Activated CD8-positive, alpha-beta memory T cell treated with anti-CD3 and anti-CD28 coated beads, Interleukin-2, amount 50 U/mL, for 1 hour (primary cell): ENCODE measurements around the gene SIKE1.
"Not testable (repeated sequence)": the region's sequence is repeated elsewhere in the genome, so short reads cannot be mapped to it uniquely, and the experiment has no call there.

Source experiments
- DNase-seq: peaks from one replicate; pipeline ENCODE4 v3.0.0-alpha.2; 2020; ENCODE audit errors: extremely low read depth

Gene SIKE1

DNA sequence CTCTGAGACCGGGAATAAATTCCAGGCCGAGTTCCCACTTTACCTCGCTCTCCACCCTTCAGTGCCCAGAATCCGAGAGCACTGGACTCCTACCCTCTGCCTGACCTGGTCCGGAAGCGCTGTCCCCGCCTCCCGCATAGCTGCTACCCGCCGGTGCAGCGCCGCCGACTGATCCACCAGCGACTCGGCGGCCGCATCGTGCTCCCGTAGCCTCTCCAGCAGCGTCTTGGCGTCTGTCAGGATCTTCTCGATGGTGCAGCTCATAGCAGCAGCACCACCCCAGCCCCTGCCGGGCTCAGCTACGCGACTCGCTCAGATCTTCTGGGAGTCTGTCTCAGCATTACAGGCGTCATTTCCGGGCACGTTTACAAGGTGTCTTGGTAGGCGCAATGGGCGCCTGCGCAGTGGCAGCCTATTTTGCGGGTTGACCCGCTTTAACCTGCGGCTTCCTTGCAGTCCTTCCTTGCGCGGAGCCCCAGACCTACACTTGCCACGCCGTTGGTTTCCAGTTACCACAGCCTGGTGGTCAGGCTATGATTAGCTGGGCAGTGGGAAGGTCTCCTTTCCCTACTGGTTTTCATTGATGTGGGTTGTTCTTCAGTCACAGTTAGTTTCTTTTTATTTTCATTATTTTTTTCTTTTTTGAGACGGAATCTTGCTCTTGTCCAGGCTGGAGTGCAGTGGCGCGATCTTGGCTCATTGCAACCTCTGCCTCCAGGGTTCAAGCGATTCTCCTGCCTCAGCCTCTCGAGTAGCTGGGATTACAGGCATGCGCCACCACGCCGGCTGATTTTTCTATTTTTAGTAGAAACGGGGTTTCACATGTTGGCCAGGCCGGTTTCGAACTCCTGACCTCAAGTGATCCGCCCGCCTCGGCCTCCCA is at the start of gene SIKE1:
Gene SIKE1 (minus strand): TSS at position 342 of the 883 bp plus-strand sequence. CDS start 78 bp downstream, at position 264.
- DNase-seq: peak; percentile 93

DNA sequence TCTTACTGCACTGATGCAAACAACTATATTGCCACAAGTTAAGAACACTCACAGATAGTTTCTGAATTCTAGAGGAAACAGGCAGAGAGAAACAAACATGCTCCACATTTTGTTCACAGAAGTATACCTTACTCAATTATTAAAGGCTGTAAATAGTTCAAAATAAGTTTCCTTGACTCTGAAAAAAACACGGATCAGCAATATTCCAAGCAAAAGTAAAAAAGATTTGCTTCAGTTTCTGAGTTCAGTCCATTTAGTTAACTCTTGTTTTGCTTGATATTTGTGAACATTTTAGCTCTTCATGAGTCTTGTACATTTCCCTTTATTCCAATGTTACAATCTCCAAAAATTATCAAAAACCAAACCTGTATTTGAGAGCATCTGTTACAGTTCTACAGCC is 49.6 kb upstream of the SIKE1 start:
- DNase-seq: not testable (repeated sequence)

DNA sequence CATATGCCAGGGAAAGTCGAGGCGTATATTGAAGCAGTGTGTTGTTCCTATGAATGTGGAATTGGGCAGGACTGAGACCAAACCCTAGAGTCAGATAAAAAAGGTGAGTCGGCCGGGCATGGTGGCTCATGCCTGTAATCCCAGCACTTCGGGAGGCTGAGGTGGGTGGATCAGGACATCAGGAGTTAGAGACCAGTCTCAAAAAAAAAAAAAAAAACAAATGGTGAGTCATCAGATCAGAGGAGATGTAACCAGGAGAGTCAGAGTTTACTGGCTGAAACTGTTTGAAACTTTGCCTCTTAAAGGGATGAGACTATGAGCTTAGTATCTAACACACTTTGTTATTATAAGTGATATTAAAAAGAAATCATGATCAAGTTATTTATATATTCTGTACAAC is 47.8 kb upstream of the SIKE1 start:
- DNase-seq: no peak

DNA sequence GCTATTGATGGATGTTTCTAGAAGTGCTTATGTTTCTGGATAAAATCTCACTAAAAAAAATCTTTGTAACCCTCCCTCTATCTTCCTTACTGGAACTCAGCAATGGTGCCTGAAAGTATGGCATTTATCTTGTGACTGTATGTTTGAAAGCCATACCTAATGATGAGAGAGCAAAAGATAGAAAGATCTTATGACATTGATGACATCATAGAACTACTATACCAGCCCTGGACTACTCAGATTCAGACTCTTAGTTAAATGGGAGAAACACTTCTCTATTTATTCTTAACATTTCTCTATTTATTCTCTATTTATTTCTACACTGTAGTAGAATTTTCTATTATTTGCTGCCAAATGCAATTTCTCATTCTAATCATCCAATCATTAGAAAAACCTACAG is 41.5 kb upstream of the SIKE1 start:
- DNase-seq: no peak

DNA sequence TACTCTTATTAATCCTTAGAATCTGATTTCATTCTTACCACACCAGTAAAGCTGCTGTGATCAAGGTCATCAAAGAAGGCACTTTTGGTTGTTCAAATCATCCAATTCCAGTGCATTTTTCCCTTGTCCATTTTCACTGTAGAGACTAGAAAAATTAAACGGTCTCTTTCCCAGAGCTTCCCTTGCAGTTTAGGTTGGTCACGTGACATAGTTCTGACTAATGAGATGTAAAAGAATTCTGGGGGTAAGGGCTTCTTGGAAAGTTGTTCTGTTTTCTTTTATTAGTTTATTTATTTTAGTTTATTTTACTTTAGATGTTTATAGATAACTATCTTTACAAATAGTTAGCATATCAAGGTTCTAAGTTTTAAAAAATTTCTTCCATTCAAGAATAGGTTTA is 39.9 kb upstream of the SIKE1 start:
- no peak for DNase-seq

DNA sequence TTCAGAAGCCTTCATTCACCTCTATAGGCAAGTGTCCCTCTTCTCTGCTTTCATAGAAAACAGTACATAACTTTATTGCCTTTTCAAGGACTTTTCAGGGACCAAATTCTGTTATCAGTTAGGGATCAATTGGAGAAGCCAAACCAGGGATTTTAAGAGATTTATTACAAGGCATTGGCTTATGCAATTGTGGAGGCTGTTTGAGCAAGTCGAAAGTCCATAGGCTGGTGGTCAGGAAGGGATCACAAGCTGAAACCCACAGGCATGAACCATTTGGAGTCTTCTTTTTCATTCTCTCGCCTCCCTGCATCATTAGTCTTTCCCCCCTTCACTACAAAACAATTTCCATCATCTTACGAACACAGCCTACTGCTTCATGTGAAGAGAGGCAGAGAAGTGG is 39.4 kb upstream of the SIKE1 start:
- DNase-seq: no peak

DNA sequence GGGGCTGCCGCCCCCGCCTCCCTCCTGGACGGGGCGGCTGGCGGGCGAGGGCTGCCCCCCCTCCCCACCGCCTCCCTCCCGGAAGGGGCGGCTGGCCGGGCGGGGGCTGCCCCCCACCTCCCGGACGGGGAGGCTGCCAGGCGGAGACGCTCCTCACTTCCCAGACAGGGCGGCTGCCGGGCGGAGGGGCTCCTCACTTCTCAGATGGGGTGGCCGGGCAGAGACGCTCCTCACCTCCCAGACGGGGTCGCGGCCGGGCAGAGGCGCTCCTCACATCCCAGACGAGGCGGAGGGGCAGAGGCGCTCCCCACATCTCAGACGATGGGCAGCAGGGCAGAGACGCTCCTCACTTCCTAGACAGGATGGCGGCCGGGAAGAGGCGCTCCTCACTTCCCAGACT is 24.0 kb upstream of the SIKE1 start:
- DNase-seq: not testable (repeated sequence)

DNA sequence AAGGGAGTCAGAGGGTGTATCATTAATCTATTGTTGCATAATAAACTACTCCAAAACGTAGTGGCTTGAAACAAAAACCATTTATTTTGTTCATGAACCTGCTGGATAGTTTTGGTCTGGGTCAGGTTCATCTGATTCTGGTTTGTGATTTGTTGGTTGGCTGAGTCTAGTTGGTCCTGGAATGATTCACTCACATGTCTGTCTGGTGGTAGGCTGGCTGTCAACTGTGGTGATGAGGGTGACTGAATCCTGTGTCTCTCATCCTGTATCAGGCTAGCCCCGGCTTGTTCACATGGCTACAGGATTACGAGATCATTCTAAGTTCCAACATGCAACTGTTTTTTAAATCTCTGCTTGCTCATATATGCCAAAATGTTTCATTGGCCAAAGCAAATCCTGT is 22.5 kb upstream of the SIKE1 start:
- DNase-seq: no peak

DNA sequence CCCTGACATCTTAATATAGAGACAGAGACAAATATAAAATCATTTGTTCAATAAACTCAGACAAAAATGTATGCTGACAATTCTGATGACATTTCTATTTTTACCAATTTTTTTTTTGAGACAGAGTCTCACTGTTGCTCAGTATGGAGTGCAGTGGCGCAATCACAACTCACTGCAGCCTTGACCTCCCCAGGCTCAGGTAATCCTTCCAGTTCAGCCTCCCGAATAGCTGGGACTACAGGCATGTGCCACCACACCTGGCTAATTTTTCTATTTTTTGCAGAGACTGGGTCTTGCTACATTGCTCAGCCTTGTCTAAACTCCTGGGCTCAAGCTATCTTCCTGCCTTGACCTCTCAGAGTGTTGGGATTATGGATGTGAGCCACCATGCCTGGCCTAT is 13.6 kb upstream of the SIKE1 start:
- no peak for DNase-seq

DNA sequence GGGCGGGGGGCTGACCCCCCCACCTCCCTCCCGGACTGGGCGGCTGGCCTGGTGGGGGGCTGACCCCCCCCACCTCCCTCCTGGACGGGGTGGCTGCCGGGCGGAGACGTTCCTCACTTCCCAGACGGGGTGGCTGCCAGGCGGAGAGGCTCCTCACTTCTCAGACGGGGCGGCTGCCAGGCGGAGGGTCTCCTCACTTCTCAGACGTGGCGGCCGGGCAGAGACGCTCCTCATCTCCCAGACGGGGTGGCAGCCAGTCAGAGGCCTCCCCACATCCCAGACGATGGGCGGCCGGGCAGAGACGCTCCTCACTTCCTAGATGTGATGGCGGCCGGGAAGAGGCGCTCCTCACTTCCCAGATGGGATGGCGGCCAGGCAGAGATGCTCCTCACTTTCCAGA is 10.1 kb upstream of the SIKE1 start:
- not testable (repeated sequence) for DNase-seq

DNA sequence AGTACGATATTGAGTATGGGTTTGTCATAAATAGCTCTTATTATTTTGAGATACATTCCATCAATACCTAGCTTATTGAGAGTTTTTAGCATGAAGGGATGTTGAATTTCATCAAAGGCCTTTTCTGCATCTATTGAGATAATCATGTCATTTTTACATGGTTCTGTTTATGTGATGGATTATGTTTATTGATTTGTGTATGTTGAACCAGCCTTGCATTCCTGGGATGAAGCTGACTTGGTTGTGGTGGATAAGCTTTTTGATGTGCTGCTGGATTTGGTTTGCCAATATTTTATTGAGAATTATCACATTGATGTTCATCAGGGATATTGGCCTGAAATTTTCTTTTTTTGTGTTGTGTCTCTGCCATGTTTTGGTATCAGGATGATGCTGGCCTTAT is 6.0 kb upstream of the SIKE1 start:
- DNase-seq: not testable (repeated sequence)

DNA sequence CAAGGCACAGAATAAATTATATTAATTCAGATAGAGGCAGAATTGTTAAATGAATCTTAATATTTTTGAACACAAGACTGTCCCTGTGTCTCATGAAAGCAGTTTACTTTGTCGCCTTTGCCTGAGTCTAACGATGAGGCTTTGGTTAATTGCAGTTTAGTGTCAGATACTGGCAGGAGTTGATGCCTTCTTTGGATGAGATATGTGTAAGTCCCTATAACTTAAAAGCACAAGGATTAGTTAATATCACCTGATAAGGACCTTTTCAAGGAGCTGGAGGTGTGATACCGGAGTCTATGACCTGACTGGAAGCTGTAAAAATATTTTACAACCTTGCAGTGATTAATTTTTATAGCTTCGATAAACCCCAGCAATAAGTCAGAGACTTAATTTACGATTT is 2.0 kb upstream of the SIKE1 start:
- no peak for DNase-seq

DNA sequence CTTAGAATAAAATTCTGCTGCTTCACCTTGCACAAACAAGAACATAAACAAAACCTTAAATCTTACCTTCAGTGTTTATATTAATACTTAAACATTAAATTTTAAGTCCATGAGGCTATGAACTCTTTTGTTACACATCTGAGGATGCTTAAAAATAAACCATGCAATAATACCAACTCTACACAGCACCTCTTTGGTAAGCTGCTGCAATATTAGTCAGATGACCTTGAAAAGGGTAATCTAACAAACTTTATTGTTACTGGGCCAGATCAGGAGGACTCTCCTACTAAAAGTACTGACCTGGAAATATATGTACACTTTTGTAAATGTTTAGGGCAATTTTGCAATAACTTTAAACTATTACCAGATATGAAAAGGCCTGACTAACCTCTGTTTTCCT is 763 bp downstream of the SIKE1 start:
- DNase-seq: no peak

DNA sequence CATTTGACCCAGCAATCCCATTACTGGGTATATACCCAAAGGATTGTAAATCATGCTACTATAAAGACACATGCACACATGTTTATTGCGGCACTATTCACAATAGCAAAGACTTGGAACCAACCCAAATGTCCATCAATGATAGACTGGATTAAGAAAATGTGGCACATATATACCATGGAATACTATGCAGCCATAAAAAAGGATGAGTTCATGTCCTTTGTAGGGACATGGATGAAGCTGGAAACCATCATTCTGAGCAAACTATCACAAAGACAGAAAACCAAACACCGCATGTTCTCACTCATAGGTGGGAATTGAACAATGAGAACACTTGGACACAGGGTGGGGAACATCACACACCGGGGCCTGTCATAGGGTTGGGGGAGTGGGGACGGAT is 3.8 kb downstream of the SIKE1 start:
- DNase-seq: not testable (repeated sequence)

DNA sequence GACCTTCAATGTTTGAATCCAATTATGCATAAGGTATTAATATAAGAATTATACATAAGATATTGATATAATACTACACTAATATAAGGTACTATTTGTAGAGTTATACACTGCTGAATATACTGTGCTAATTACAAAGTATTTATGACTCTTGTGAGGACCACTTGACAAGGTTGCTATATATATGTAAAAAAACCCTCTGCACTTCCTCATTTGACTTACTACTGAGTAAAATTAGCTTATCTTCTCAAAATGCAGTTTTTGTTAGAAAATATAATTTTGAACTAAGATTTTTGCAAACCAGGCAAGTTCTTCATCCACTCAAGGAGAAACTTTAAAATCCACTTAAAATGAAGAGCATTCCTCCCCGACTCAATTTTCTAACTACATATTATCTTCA is 8.5 kb downstream of the SIKE1 start:
- DNase-seq: no peak

DNA sequence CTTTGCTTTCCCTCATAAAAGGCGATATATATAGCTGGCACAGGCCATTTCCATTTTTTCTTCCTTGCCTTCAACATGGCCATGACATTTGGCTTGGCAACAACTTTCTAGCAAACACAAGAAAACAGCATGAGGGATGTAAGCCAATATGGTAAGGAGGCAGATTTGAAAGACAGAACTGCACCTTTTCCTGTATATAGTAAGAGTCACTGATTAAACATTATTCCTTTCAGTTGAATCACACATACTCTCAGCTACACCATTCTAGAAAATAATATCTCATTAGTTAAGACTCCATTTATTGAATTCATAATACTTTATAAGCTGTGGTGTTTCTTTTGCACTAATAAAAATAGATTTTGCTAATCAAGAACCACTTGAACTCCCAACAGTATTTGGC is 9.5 kb downstream of the SIKE1 start:
- DNase-seq: no peak

DNA sequence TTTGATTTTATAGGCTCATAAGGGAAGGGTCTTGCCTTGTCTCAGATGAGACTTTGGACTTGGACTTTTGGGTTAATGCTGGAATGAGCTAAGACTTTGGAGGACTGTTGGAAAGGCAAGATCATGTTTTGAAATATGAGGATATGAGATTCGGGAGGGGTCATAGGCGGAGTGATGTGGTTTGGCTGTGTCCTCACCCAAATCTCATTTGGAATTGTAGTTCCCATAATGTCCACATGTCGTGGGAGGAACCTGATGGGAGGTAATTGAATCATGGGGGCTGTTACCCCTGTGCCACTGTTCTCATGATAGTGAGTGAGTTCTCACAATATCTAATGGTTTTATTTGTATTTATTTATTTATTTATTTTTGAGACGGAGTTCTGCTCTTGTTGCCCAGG is 15.8 kb downstream of the SIKE1 start:
- no peak for DNase-seq

DNA sequence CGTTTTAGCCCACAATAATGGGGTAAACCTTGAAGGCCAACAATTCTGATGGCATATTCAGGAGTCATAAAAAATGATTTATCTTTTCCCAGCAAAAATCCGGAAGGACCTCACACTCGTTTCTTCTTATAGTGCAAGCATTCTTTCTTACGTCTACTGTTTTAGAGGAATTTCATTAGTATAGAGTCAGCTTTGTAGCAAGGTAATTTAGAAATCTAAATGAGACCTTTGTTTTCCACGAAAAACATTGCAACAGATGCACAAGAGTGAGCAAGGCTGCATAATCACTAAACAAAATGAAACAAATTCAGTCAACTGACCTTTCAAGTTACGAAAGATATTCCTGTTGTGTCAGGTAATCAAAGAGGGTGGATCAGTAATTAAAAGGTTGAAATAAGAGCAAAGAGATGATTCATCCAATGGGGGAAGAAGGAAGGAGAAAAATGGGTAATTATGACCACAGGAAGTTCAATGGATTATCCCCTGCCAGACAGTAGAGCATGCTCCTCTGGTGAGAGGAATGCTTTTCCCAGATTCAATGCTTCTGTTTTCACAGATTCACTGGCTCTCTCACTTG is 22.1 kb downstream of the SIKE1 start:
- no peak for DNase-seq

DNA sequence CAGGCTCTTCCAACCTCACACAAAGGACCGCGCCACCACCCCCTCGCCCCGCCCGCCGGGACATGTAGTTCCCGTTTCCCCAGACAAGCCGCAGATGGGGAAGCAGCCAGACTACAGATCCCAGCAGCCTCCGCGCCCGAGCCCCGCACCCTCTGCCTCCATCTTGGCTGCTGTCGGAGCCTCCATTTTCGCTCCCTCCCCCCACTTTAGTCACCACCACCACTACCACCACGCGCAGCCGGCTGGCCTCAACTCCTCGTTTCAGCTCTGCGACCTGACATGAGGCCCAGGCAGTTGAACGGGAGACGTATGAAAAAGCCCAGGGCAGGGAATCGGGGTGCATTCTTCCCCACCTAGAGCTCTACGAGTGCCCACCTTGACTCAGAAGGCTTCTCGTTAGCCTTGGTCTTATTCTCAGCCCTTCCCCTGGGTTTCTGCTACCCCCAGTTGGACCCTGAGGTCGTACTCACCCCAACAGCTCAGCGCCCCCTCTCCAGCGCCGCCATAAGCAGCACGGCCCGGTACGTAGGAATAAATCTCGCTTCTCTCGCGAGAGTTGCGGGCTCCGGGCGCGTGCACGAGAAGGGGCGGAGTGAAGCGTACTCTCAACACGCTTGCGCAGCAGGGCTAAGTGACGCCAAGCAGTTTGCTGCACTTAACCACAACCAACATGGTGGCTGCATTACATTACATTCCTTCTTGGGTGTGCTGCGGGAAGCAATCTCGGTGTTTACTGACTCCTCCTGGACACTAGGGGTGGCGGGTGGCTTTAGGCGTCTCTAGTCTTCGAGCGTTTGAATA is 22.8 kb downstream of the SIKE1 start, which contains the start of gene CSDE1:
Gene CSDE1 (minus strand): TSS at position 530 of the 801 bp plus-strand sequence. CDS start 18,094 bp downstream, outside the sequence.
- peak; percentile 94 for DNase-seq

DNA sequence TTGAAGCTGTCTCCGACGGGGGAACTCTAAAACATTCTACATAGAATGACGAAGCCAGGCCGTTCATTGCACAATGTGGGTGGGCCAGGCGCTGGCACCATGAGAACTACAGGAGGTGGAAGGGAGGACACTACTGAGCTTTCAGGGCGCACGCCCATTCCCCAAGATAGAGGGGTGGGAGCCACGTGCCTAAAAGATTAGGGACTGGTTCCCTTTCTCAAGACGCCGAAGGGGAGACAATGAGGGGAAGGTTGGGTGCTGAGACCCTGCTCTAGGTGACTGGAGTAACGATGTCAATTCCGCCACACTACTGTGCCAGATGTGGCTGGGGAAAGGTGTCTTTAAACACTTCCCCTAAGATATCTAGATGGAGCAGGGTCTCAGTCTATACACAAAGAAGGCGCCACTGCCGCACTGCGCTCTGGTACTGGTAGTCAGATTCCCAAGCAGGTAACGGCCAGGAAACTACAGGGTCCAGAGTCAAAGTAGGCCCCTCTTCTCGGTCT is 23.5 kb downstream of the SIKE1 start:
- no peak for DNase-seq

DNA sequence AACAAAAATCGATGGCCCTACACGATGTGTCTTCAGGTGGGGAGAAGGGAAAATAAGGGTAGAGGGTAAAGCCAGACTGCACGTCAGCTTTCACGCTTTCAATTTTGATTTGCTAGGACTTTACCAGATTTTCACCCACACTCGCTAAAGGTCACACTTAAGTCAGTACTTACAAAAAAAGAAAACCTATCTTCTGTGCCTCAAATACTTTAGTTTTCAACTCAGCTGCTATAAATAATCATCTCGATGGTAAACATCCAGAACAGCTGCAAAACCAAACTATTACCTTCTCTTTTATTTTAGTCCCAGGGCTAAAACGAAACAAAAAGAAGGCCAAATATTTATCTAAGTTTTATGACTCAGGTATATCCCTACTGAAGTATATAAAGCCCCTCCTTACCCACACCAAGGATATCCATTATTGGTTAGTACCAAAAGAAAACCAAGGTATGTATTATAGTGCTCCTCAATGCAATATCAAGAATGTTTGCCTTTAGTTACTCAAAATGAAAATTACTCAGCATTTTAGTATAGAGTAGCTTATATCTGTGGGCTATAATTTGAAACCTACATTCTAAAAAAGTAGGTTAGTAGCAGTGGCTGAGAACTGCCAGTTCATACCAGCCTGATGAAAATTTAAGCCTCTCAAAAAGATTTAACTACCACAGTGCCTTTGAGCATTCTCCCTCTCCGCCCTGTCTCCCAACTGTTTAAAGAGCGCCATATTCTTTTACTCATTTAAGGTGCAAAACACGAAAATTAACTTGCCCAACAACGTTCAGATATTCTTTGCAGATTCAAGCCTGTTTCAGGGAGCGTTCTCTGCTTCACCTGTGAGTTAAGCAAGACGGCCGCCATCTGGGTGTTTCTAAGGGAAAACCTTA is 24.2 kb downstream of the SIKE1 start:
- no peak for DNase-seq
